SK-N-SH (cell line): ENCODE results near the gene OR2T34. TPM values are rescaled to one million over a fixed set of nuclear protein-coding genes. Genes with fewer than 3 reads are reported as not detected.

Experiments
- CTCF ChIA-PET: fragments of 300-600, 350-600 bp; formaldehyde crosslinking; extraction: SDS; loops from one replicate; lab custom pipeline; 2021; lab: Yijun Ruan, JAX
- POLR2A ChIA-PET: fragments of 350-600 bp; sonication (Branson Sonifier 250); formaldehyde crosslinking; extraction: SDS; loops from one replicate; lab custom pipeline; 2020; ENCODE audit warnings: antibody characterized with exemption, inconsistent platforms; lab: Yijun Ruan, JAX
- DNase-seq: peaks from one replicate; pipeline ENCODE4 v3.0.0; 2012
- H2AFZ ChIP-seq: fragments of 200-600 bp; sonication (generic); 2 replicates; pipeline ENCODE4 v1.8.1; 2016; ENCODE audit warnings: antibody characterized with exemption, mild to moderate bottlenecking, low read depth
- H3F3A ChIP-seq: fragments of 200-600 bp; sonication (generic); replicated peaks from 2 replicates; pipeline ENCODE3; 2016; ENCODE audit warnings: antibody characterized with exemption, mild to moderate bottlenecking; ENCODE audit not compliant: insufficient read depth
- H3K27ac ChIP-seq, 2 experiments: fragments of 200-500 bp in 1 of 2; fragments of 200-600 bp in 1 of 2; sonication (Bioruptor generic) in 1 of 2; sonication (generic), shearing (Covaris generic) in 1 of 2; 2 replicates each; pipeline versions ENCODE4 v1.5.1 to v1.6.1; 2014 to 2016; ENCODE audit warnings: low read depth in 2 of 2, inconsistent platforms in 1 of 2, low read length in 1 of 2, mild to moderate bottlenecking in 1 of 2, mixed read lengths in 1 of 2
- H3K27me3 ChIP-seq: fragments of 200-600 bp; sonication (generic), shearing (Covaris generic); 2 replicates; pipeline ENCODE4 v1.6.1; 2016; ENCODE audit warnings: mixed run types; ENCODE audit not compliant: insufficient read depth
- H3K36me3 ChIP-seq, 2 experiments: fragments of 200-500 bp in 1 of 2; fragments of 200-600 bp in 1 of 2; sonication (Bioruptor generic) in 1 of 2; sonication (generic) in 1 of 2; replicated peaks in 1 of 2; 2 replicates each; pipeline versions ENCODE3 to v1.5.1; 2014 to 2016; ENCODE audit warnings: low read length in 1 of 2, mild to moderate bottlenecking in 1 of 2; ENCODE audit not compliant: insufficient read depth in 2 of 2, control insufficient read depth in 1 of 2
- H3K4me1 ChIP-seq, 2 experiments: fragments of 200-500 bp in 1 of 2; fragments of 200-600 bp in 1 of 2; sonication (Bioruptor generic) in 1 of 2; sonication (generic), shearing (Covaris generic) in 1 of 2; 2 replicates each; pipeline versions ENCODE4 v1.5.1 to v1.6.1; 2014 to 2016; ENCODE audit warnings: low read depth in 1 of 2, low read length in 1 of 2, mixed run types in 1 of 2; ENCODE audit not compliant: insufficient read depth in 2 of 2, control insufficient read depth in 1 of 2
- H3K4me2 ChIP-seq: fragments of 200-600 bp; sonication (generic), shearing (Covaris generic); 2 replicates; pipeline ENCODE4 v1.6.1; 2017; ENCODE audit warnings: mixed run types
- H3K4me3 ChIP-seq, 2 experiments: fragments of 200-500 bp in 1 of 2; fragments of 200-600 bp in 1 of 2; sonication (Bioruptor generic) in 1 of 2; sonication (generic), shearing (Covaris generic) in 1 of 2; 2 replicates each; pipeline versions ENCODE4 v1.5.1 to v1.8.1; 2014 to 2016; ENCODE audit warnings: low read depth in 2 of 2, inconsistent platforms in 1 of 2, low read length in 1 of 2, mild to moderate bottlenecking in 1 of 2, mixed read lengths in 1 of 2, moderate library complexity in 1 of 2
- H3K79me2 ChIP-seq: fragments of 200-600 bp; sonication (generic); 2 replicates; pipeline ENCODE4 v1.8.1; 2017; ENCODE audit warnings: mild to moderate bottlenecking; ENCODE audit not compliant: insufficient read depth
- H3K9ac ChIP-seq: fragments of 200-600 bp; sonication (generic); 2 replicates; pipeline ENCODE4 v1.6.1; 2017; ENCODE audit warnings: mixed run types
- H3K9me2 ChIP-seq: fragments of 200-600 bp; sonication (generic); 2 replicates; pipeline ENCODE4 v1.6.1; 2017; ENCODE audit warnings: mixed run types
- H3K9me3 ChIP-seq: fragments of 200-600 bp; sonication (generic); 2 replicates; pipeline ENCODE4 v1.6.1; 2017; ENCODE audit warnings: mixed run types, mild to moderate bottlenecking, moderate library complexity
- H4K20me1 ChIP-seq: fragments of 200-600 bp; sonication (generic); 2 replicates; pipeline ENCODE4 v1.6.1; 2017; ENCODE audit warnings: mild to moderate bottlenecking, mixed run types; ENCODE audit not compliant: insufficient read depth
- CHD2 ChIP-seq: fragments of 150-350 bp; IDR thresholded peaks from 2 replicates; pipeline ENCODE4 v1.6.1; 2018; ENCODE audit warnings: low read length; ENCODE audit not compliant: partially characterized antibody
- CTCF ChIP-seq: fragments of 200-600 bp; sonication (generic); IDR thresholded peaks from 2 replicates; pipeline ENCODE4 v1.6.1; 2017; ENCODE audit warnings: antibody characterized with exemption, mild to moderate bottlenecking, moderate library complexity
- ELF1 ChIP-seq: IDR thresholded peaks from 2 replicates; pipeline ENCODE4 v1.4.0; 2012
- EZH2phosphoT487 ChIP-seq: fragments of 200-600 bp; sonication (generic); IDR thresholded peaks from 2 replicates; pipeline ENCODE4 v1.6.1; 2017; ENCODE audit warnings: low read depth, mixed run types, mild to moderate bottlenecking, antibody characterized with exemption, moderate library complexity, borderline replicate concordance
- FOXJ3 ChIP-seq: sonication (generic); formaldehyde crosslinking; IDR thresholded peaks from 2 replicates; pipeline ENCODE4 v1.5.1; 2020; ENCODE audit warnings: mild to moderate bottlenecking, missing genetic modification reagents
- FOXM1 ChIP-seq: IDR thresholded peaks from 2 replicates; pipeline ENCODE4 v1.4.0; 2012; ENCODE audit warnings: low read depth, mild to moderate bottlenecking
- IRF3 ChIP-seq: fragments of 150-350 bp; IDR thresholded peaks from 2 replicates; pipeline ENCODE4 v1.6.1; 2016; ENCODE audit warnings: mild to moderate bottlenecking, low read depth, low read length
- MXI1 ChIP-seq: IDR thresholded peaks from 2 replicates; pipeline ENCODE4 v1.6.1; 2012; ENCODE audit warnings: mild to moderate bottlenecking, low read depth, low read length, improper control_type of control experiment
- PBX3 ChIP-seq: IDR thresholded peaks from 2 replicates; pipeline ENCODE4; 2012
- POLR2AphosphoS5 ChIP-seq: IDR thresholded peaks from 2 replicates; pipeline ENCODE4 v1.6.1; 2012; ENCODE audit warnings: low read depth, low read length
- RAD21 ChIP-seq: IDR thresholded peaks from 2 replicates; pipeline ENCODE4 v1.6.1; 2012; ENCODE audit warnings: mild to moderate bottlenecking, low read length
- RCOR1 ChIP-seq: fragments of 150-350 bp; IDR thresholded peaks from 2 replicates; pipeline ENCODE4 v1.6.1; 2017; ENCODE audit warnings: antibody characterized with exemption, low read length
- RFX5 ChIP-seq: IDR thresholded peaks from 2 replicates; pipeline ENCODE4 v1.6.1; 2012; ENCODE audit warnings: mild to moderate bottlenecking, improper control_type of control experiment, low read length
- RXRA ChIP-seq: IDR thresholded peaks from 2 replicates; pipeline ENCODE4 v1.4.0; 2012; ENCODE audit warnings: low read depth, mild to moderate bottlenecking, borderline replicate concordance
- SIN3A ChIP-seq: IDR thresholded peaks from 2 replicates; pipeline ENCODE4 v1.6.1; 2012; ENCODE audit warnings: low read depth, mild to moderate bottlenecking, low read length, moderate library complexity, borderline replicate concordance
- SMC3 ChIP-seq: IDR thresholded peaks from 2 replicates; pipeline ENCODE4 v1.6.1; 2012; ENCODE audit warnings: low read depth, low read length, improper control_type of control experiment
- TEAD4 ChIP-seq: IDR thresholded peaks from 2 replicates; pipeline ENCODE4 v1.4.0; 2012; ENCODE audit warnings: mild to moderate bottlenecking, borderline replicate concordance; ENCODE audit not compliant: insufficient read depth
- WGBS: methylation state at CpG from one replicate; pipeline ENCODE4 v1.1.6; 2017; ENCODE audit warnings: low lambda C conversion rate; 5-methylcytosine and 5-hydroxymethylcytosine counted together
- polyA plus RNA-seq, 3 experiments: library from polyadenylated mRNA; depleted of rRNA; stranded (reverse); fragments of >200 nt; gene quantifications; 2 replicates each; pipeline ENCODE4 v1.2.3, GENCODE V29; 2012
- TF ChIP-seq, protein P1 (sequence below): IDR thresholded peaks from 2 replicates; pipeline ENCODE4 v1.4.0; 2012; ENCODE audit warnings: low read depth, borderline replicate concordance
- TF ChIP-seq, protein P2 (sequence below): IDR thresholded peaks from 2 replicates; pipeline ENCODE4 v1.4.0; 2012; ENCODE audit warnings: low read depth, borderline replicate concordance

Gene OR2T34
- polyA plus RNA-seq, 1 of the 3 experiments (the other 2 are of a cell fraction): not detected

DNA sequence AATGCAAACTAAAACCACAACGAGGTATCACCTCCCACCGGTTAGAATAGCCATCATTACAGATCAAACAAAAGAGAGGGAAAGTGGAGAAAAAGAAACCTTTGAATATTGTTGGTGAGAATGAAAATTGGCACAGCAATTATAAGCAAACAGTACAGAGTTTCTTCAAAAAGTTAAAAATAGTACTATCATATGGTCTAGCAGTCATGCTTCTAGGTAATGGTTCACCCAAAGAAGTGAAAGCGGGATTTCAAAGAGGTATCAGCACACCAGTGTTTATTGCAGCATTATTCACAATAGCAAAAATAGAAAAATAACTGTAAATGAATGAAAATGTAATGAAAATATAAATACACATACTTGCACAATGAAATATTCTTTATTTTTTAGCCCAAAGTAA lies 14.8 kb upstream of the OR2T34 start:
- H3K27ac ChIP-seq: no peak overlapping the region
- H3K4me1 ChIP-seq: no peaks in the 10 kb centered on the region
- no peak overlapping the region for H2AFZ ChIP-seq
- no peaks in the 10 kb centered on the region for H3K36me3 ChIP-seq
- DNase-seq: no peak
- TF ChIP-seq POLR2AphosphoS5: no peak
- TF ChIP-seq, protein P1, sequence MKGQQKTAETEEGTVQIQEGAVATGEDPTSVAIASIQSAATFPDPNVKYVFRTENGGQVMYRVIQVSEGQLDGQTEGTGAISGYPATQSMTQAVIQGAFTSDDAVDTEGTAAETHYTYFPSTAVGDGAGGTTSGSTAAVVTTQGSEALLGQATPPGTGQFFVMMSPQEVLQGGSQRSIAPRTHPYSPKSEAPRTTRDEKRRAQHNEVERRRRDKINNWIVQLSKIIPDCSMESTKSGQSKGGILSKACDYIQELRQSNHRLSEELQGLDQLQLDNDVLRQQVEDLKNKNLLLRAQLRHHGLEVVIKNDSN: no peak
- no peak for TF ChIP-seq PBX3
- no peak for TF ChIP-seq SIN3A
- no peak for TF ChIP-seq RAD21
- no peak for TF ChIP-seq EZH2phosphoT487
- TF ChIP-seq RCOR1: no peak
- H3K79me2 ChIP-seq: no peaks in the 10 kb centered on the region
- H3F3A ChIP-seq: no peaks in the 10 kb centered on the region
- CTCF ChIA-PET: interaction anchor here (1.1 kb wide), 1 partner anchor 32 kb away, joined by 3 read pairs; no protein-coding TSS in a partner anchor
- no peak overlapping the region for H3K9ac ChIP-seq
- H3K9me2 ChIP-seq: no peaks in the 10 kb centered on the region
- POLR2A ChIA-PET: no interaction called here
- WGBS: 7% methylated on average over 3 of the region's 3 CpGs
- H3K4me2 ChIP-seq: no peak overlapping the region
- no peak overlapping the region for H3K4me3 ChIP-seq
- no peaks in the 10 kb centered on the region for H4K20me1 ChIP-seq
- H3K27me3 ChIP-seq: no peaks in the 10 kb centered on the region; the same call in 1 of the 2 replicates
- no peaks in the 10 kb centered on the region for H3K9me3 ChIP-seq

- H3K36me3 ChIP-seq: no peaks in the 10 kb centered on the region
- POLR2A ChIA-PET: no interaction called here
- no peak for TF ChIP-seq SIN3A
- no peak for TF ChIP-seq SMC3
- TF ChIP-seq CHD2: no peak
- no peak for TF ChIP-seq EZH2phosphoT487
- no peak for TF ChIP-seq RAD21
- no peak for TF ChIP-seq TEAD4
- no peak for TF ChIP-seq PBX3
- TF ChIP-seq, protein P2, sequence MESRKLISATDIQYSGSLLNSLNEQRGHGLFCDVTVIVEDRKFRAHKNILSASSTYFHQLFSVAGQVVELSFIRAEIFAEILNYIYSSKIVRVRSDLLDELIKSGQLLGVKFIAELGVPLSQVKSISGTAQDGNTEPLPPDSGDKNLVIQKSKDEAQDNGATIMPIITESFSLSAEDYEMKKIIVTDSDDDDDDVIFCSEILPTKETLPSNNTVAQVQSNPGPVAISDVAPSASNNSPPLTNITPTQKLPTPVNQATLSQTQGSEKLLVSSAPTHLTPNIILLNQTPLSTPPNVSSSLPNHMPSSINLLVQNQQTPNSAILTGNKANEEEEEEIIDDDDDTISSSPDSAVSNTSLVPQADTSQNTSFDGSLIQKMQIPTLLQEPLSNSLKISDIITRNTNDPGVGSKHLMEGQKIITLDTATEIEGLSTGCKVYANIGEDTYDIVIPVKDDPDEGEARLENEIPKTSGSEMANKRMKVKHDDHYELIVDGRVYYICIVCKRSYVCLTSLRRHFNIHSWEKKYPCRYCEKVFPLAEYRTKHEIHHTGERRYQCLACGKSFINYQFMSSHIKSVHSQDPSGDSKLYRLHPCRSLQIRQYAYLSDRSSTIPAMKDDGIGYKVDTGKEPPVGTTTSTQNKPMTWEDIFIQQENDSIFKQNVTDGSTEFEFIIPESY: no peak
- TF ChIP-seq FOXJ3 (CRISPR knock-in tag): no peak
- TF ChIP-seq FOXM1: no peak
- TF ChIP-seq RFX5: no peak
- no peak for TF ChIP-seq IRF3
- TF ChIP-seq RCOR1: no peak
- no peak for TF ChIP-seq RXRA
- TF ChIP-seq POLR2AphosphoS5: no peak
- TF ChIP-seq MXI1: no peak
- TF ChIP-seq CTCF: no peak
- TF ChIP-seq ELF1: no peak
Measured at GRCh38 chr1:248585266-248585665, 10.7 kb upstream of the OR2T34 start.

More at GRCh38 chr1:248585266-248585665, 10.7 kb upstream of the OR2T34 start:
- Histone ChIP-seq H3K27ac (no peak overlapping the region), H3F3A (no peaks in the 10 kb centered on the region), H3K4me2 (no peak overlapping the region), H3K9ac (no peak overlapping the region), H3K4me3 (no peak overlapping the region), H3K79me2 (no peaks in the 10 kb centered on the region), H4K20me1 (no peaks in the 10 kb centered on the region), H3K4me1 (no peaks in the 10 kb centered on the region), H3K9me3 (no peaks in the 10 kb centered on the region), H3K27me3 (no peaks in the 10 kb centered on the region), H3K9me2 (no peaks in the 10 kb centered on the region), H2AFZ (no peak overlapping the region)
- WGBS: 2% methylated on average over 3 of the region's 3 CpGs
- no peak for DNase-seq
- CTCF ChIA-PET: no interaction called here
